DMS53 treated with DMSO at 0.1 percent for 48 hours (cell line): ENCODE data around the gene COL18A1.
"Not testable (repeated sequence)": the region's sequence is repeated elsewhere in the genome, so short reads cannot be mapped to it uniquely, and the experiment has no call there.

Experiments
- DNase-seq: peaks from one replicate; lab custom pipeline; 2025; ENCODE audit not compliant: unreplicated experiment; lab: John Stamatoyannopoulos, UW

The COL18A1 gene

DNA sequence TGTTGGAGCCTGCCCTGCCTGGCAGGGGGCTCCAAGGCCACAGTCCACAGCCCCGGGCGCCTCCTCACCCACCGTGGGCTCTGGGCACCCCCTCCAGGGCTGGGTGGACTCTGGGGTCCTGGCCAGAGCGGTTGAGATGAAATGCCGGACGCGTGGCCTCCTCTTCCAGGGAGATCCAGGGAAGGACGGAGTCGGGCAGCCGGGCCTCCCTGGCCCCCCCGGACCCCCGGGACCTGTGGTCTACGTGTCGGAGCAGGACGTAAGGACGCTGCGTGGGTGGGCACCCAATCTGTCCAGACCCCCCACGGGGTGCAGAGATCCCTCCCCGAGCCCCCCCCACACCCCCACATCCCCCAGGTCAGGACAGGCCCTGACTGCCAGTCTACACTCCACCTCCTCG, 86.1 kb downstream of the COL18A1 start:
- DNase-seq, result no peak

DNA sequence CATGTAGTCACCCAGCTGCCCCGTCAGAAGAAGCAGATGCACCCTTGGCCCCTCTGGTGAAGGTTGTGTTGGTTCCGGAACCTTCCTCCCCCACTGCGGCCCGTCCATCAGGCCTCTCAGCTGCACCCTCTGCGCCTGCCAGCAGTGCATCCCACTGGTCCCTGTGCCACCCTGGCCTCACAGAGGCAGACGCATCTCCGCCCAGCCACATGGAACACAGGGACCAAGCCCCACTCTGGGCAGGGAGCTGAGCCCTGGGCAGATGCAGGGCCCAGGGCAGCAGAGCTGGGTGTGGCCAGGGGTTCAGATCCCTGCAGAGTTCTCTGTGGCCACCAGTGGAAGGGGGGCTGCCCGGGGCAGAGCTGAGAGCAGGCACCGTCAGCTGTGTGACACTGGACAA, 86.7 kb downstream of the COL18A1 start:
- no peak for DNase-seq

DNA sequence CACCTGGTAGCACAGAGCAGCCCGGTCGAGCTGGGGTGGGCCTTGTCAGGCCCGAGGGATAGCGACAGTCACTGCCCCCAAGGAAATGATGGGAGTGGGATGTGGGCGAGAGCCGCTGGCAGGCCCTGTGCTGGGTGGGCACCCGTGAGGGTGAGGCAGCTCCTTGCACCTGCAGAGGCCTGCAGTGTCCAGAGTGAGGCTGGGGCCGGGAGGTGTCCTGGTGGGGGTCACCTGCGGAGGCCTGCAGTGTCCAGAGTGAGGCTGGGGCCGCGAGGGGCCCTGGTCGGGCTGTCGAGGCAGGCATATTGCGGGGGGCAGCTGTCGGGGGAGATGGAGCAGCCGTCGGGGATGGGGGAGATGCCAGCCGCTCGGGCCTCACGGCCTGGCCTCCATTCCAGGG, 87.8 kb downstream of the COL18A1 start:
- no peak for DNase-seq

DNA sequence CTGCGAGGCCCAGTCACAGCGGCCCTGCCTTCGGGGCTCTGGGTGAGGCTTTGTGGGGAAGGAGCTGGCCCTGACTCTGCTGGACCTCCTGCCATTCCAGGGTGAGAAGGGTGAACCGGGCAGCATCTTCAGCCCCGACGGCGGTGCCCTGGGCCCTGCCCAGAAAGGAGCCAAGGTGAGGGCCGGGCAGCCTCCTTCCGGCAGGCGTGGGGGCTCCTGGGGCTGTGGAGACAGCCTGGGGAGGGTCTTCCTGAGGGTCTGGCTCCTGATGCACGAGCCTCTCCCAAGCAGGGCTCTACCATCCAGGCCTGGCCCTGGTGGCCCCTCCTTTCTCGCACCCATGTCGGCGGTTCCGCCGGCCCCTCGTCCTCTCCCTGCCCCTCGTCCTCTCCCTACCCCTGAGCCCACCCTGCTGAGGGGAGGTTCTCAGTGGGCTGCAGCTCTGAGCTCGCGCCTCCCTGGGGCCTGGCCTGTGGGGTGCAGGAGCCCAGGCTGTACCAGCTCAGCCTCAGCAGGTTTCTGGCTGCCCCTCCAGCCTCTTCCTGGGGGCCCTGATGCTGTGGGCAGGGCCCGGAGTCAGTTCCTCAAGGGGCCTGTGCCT, 88.5 kb downstream of the COL18A1 start:
- no peak for DNase-seq

DNA sequence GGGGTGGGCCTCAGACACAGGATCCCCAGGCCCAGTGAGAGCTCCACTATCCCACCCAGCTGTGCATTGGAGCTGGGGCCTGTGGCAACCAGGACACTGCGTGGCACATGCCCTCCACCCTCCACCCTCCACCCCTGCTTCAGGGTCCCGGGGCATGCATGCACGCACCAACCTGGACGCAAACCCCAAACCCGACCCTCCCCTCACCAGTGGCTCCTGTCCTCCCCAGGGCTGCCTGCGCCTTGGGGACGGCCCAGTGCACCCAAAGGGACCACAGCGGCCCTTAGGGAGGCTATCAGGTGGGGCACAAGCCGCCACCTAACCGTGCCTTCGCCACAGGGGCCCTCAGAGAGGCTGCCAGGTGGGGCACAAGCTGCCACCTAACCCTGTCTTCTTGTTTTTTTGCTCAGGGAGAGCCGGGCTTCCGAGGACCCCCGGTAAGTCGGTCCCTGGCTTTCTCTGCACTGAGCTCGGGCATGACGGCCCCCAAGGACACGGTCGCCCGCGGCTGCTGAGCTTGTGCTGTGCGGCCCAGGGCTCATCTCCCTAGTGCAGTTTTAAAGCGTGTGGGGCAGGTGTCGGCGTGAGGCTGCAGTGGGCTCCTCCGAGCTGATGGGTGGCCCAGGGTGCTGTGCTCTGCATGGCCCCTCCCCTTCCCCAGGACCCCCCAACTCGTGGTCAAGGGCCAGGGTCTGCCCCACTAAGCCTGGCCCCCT, 89.3 kb downstream of the COL18A1 start:
- no peak for DNase-seq

DNA sequence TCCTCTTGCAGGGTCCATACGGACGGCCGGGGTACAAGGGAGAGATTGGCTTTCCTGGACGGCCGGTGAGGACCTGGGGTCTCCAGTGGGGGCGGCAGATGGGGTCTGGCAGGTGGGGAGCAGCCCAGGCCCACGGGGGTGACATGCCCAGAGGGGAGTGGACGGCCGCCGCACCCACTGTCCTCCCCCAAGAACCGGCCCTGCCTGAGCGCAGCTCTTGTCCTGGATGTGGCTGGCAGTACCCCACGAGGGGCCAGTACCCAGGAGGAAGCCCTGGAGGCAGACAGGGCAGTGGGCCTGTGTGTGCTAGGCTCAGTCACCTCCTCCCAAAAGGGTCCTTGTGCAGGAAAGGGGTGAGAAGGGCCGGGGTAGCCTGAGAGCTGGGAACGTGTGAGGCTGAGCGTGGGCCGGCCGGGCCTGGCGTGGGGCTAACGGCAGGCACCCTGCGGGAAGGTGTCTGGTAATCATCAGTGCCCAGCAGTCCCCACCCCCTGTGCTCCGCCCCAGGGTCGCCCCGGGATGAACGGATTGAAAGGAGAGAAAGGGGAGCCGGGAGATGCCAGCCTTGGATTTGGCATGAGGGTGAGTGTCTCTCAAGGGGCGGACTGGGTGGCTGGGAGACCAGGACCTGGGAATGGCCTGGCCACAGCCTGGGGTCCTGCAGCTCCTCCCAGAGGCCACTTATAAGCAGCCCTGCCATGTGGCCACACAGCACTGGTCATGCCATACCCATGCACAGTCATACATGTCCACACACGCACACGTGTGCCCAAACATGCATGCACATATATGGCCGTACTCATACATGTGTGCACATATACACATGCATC, 90.1 kb downstream of the COL18A1 start:
- no peak for DNase-seq

DNA sequence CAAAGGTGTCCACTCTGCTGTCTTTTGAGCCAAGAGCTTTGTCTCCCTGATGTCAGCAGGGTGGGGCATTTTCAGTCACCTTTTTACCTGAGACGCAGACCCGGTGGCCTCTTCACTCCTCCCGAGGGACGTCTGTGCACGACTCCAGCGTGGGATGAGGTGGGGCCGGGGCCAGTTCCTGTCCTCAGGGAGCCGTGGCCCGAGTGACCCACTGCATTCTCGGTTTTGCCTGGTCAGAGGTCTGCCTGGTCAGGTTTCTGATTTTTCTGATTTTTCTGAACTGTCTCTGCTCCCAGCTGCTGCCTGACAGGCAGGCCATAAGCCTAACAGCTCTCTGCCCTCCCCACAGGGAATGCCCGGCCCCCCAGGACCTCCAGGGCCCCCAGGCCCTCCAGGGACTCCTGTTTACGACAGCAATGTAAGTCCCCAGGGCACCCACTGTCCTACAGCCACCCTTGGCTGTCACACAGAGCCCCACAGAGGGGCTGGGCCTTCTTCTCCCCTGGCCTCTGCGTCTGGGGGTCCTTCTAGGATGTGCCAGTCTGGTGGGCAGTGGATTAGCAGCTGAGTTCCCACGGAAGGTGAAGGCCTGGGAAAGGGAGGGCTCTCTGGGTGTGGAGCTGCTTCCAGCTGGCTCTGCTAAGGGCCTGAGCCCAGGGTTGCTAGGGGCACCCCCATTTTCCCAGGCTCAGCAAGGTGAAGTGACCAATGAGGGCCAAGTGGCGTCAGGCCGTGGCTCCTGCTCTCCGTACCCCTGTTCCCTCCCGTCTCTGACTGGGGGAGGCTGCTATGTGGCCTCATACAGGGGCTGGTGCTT, 91.4 kb downstream of the COL18A1 start:
- DNase-seq, result no peak

DNA sequence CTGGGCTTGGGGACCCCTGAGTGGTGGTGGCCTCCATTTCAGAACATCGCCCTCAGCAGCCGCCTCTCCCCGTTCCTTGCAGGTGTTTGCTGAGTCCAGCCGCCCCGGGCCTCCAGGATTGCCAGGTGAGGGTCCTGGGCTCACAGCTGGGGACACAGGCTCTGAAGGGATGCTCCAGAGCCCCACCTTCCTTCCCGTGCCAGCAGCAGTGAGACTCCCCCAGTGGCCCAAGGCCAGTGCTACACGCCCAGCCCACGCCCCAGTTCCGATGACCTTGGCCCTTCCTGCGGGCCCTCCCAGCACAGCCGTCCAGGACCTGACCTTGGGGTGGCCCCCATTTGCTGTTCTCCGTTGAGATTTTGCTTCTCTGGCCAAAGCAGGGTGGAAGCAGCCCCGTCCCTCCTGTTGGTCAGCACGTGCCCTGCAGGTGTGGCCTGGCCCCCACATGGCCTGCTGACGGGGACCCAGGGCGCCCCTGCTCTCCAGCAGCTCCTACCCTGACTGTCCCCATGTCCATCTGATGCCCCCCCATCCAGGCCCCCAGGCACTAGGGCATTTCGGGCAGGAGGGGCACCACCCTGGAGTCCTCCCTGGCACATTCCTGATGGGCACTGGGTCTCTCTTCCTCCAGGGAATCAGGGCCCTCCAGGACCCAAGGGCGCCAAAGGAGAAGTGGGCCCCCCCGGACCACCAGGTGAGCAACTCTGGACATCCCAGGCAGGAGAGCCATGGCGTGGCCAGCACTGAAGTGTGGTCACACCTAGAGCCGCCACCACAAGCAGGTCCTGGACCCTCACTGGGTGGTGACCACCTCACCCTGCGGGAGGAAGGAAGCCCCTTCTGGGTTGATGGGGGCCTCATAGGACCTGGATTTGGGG, 92.2 kb downstream of the COL18A1 start:
- no peak for DNase-seq

DNA sequence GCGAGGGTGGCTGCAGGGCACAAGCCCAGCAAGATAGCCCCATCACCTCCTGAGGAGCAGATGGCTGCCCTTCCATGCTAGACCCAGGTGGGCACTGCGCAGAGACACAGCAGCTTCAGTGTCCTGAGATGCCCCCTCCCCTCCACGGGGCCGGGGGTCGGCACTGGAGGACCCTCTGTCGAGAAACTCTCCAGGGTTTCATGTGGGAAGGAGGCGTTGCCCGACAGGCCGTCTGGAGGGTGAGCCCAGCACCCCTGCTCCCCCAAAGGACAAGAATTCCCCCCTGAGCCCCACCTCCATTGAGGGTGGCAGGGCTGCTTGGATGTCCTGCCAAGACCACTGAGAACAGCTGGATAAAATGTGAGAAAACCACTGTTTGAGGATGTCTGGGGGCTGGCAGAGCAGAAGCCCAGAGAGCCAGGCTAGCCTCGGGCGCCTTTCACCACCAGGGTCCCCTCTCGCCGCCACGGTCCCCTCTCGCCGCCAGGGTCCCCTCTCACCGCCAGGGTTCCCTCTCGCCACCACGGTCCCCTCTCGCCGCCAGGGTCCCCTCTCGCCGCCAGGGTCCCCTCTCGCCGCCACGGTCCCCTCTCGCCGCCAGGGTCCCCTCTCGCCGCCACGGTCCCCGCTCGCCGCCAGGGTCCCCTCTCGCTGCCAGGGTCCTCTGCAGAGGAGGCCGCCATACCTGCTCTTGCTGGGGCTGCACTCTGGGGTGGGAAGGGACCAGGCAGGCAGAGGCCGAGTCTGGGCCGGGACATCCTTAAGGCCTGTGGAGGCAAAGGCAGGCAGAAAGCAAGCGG, 93.1 kb downstream of the COL18A1 start:
- no peak for DNase-seq

DNA sequence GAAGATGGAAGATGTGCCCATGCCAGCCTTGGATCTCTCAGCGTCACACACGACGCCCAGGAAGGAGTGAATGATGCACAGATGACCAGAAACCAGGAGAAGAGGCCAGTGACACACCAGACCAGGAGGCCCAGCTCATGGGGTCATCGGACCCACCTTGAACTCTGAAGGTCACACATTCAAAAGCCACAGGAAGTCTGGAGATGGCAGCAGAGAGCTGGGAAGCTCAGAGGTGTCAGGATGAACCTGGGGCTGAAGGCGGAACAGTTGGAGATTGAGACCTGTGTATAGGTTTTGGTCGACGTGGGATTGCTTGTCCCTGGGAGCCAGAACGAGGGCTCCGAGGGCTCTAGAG, 93.7 kb downstream of the COL18A1 start:
- no peak for DNase-seq

DNA sequence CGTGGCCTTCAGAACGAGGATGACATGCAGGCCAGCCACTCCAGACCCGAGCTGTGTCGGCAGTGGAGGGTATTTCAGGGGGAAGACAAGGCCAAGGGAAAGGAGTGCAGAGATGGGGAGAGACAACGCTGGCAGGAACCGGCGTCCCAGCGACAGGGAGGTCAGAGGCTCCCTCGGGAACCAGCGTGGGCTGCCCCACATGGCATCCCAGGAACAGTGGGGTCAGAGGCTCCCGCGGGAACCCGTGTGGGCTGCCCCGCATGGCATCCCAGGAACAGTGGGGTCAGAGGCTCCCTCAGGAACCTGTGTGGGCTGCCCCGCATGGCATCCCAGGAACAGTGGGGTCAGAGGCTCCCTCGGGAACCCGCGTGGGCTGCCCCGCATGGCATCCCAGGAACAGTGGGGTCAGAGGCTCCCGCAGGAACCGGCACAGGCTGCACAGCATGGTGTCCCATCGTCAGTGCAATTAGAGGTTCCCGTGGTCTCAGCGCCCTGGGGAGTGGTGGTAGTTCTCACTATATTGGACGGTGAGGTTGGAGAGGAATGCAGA, 94.3 kb downstream of the COL18A1 start:
- no peak for DNase-seq

DNA sequence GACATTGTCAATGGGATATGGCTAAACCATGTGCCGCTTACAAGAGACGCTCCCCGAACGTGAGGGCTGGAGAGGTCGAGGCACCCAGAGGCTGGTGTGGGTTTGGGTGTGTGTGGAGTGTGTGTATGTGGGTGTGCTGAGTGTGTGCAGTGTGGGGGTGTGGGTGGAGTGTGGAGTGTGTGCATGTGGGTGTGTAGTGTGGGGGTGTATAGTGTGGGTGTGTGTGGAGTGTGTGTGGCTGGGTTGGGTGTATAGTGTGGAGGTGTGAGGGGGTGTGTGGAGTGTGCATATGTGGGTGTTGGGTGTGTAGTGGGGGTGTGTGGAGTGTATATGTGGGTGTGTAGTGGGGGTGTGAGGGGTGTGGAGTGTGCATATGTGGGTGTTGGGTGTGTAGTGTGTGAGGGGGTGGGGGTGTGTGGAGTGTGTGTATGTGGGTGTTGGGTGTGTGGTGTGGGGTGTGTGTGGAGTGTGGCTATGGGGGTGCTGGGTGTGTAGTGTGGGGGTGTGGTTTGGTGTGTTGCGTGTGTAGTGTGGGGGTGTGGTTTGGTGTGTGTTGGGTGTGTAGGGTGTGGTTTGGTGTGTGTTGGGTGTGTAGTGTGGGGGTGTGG, 95.1 kb downstream of the COL18A1 start:
- no peak for DNase-seq

DNA sequence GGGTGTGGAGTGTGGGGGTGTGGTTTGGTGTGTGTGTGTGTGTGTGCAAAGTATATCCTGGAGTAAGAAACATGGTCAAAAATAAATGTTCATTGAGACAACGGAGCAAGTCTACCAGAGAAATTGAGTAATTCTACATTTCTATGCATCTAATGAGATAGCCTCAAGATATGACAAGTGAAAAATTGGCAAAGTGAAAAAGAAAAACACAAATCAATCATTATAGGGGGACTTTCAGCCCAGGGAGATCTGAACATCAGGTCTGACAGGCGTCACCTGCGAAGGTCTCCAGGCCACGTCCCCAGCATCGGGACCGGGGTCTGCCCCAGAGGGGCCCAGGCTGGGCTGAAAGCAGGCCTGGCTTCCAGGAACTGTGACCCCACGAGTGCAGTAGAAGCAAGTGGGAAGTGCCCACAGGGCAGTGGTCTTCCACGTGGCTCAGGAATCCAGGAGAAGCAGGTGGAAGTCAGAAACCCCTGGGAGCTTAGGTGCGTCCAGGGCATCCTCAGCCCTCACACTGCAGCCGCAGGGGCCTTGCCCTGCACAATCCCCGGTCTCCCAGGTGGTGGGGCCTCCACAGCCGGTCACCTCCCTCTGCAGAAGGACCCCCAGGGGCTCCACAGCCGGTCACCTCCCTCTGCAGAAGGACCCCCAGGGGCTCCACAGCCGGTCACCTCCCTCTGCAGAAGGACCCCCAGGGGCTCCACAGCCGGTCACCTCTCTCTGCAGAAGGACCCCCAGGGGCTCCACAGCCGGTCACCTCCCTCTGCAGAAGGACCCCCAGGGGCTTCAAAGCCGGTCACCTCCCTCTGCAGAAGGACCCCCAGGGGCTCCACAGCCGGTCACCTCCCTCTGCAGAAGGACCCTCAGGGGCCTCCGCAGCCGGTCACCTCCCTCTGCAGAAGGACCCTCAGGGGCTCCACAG, 96.4 kb downstream of the COL18A1 start:
- DNase-seq, result not testable (repeated sequence)

DNA sequence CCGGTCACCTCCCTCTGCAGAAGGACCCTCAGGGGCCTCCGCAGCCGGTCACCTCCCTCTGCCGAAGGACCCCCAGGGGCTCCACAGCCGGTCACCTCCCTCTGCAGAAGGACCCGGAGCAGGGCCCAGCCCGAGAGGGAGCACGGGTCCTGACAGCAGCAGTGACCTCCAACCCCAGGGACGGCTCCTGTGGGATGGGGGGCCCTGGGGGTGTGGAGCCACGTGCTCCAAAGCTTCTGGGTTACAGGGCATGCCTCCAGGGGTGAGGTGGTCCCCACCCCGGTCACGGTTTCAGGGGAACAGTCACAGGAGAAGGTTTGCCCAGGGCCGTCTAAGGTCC, 97.0 kb downstream of the COL18A1 start:
- DNase-seq, result no peak

DNA sequence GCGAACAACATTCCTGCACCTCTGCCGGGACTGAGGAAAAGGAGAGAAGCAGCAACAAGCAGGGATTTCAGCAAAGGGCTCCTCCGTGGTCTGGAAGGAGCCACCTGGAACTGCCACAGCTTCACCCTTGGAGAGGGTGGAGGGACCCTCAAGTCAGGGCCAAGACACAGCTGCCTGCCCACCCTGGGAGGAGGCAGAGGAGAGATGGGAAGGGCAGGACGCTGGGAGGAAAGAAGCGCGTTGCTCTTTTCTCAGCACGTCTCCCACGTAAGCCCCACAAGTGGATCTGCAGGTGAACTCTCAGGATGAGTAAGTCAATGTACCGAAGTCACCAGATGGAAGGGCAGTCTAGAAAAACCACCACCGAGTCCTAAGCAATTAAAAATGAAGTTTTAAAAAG, 97.6 kb downstream of the COL18A1 start:
- no peak for DNase-seq

DNA sequence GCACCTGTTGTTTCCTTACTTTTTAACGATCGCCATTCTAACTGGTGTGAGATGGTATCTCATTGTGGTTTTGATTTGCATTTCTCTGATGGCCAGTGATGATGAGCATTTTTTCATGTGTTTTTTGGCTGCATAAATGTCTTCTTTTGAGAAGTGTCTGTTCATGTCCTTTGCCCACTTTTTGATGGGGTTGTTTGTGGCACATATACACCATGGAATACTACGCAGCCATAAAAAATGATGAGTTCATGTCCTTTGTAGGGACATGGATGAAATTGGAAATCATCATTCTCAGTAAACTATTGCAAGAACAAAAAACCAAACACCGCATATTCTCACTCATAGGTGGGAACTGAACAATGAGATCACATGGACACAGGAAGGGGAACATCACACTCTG, 98.3 kb downstream of the COL18A1 start:
- not testable (repeated sequence) for DNase-seq

DNA sequence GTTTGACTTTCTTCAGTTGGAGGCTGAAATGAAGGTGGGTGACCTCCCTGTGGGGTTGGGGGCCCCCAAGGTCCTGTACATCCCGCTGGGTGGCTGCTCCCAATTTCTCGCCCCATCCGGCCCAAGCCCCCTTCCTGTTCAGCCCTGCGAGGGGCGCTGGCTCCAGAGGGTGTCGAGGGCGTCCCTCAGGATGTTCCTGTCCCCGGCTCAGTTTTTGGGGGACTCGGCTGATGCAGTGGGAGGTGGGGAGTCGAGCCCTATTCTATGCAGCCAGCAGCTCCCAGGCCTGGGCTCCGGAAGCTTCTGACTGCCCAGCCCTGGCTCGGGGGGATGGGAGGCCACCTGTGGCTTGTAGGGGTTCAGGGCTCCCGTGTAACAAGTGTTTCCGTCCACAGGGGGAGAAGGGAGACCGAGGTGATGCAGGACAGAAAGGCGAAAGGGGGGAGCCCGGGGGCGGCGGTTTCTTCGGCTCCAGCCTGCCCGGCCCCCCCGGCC, 99.1 kb downstream of the COL18A1 start:
- DNase-seq, result no peak
